ENCODE results near the gene GRN.

Gene GRN

DNA sequence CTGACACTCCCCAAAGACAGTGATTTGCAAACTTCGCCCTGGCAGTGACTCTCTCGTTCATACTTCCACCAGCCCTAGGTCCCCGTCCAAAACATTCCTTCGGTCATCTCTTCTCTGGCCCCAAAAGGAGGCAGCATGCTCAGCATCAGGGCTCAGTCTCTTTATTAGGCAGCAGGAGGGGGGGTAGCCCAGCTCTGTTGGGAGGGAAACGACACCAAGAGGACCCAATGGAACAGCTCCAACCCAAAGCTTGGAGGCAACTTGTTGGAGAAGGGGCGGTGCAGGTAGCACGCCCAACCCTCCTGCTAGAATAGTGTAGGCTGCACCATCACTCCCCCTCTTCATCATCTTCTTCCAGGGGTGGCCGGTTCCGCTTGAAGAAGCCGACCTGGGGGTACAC is 26.9 kb downstream of the GRN start:
- H3K4me1 ChIP-seq (ENCODE audit: control insufficient read depth in 1 of 2, insufficient read depth in 1 of 2, low read depth in 1 of 2, low read length in 1 of 2) = no peaks in the 10 kb centered on the region
- H3K27me3 ChIP-seq = peaks cover 86% of the 10 kb centered on the region
- no peaks in the 10 kb centered on the region for H3K36me3 ChIP-seq
- no peak overlapping the region for H3K4me3 ChIP-seq (ENCODE audit: low read depth in 1 of 2, low read length in 1 of 2)
- no peaks in the 10 kb centered on the region for H3K9me3 ChIP-seq
- TF ChIP-seq, protein P1, sequence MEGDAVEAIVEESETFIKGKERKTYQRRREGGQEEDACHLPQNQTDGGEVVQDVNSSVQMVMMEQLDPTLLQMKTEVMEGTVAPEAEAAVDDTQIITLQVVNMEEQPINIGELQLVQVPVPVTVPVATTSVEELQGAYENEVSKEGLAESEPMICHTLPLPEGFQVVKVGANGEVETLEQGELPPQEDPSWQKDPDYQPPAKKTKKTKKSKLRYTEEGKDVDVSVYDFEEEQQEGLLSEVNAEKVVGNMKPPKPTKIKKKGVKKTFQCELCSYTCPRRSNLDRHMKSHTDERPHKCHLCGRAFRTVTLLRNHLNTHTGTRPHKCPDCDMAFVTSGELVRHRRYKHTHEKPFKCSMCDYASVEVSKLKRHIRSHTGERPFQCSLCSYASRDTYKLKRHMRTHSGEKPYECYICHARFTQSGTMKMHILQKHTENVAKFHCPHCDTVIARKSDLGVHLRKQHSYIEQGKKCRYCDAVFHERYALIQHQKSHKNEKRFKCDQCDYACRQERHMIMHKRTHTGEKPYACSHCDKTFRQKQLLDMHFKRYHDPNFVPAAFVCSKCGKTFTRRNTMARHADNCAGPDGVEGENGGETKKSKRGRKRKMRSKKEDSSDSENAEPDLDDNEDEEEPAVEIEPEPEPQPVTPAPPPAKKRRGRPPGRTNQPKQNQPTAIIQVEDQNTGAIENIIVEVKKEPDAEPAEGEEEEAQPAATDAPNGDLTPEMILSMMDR (IDR thresholded peaks at IDR 0.05) = no peak
- no peak overlapping the region for H3K27ac ChIP-seq

DNA sequence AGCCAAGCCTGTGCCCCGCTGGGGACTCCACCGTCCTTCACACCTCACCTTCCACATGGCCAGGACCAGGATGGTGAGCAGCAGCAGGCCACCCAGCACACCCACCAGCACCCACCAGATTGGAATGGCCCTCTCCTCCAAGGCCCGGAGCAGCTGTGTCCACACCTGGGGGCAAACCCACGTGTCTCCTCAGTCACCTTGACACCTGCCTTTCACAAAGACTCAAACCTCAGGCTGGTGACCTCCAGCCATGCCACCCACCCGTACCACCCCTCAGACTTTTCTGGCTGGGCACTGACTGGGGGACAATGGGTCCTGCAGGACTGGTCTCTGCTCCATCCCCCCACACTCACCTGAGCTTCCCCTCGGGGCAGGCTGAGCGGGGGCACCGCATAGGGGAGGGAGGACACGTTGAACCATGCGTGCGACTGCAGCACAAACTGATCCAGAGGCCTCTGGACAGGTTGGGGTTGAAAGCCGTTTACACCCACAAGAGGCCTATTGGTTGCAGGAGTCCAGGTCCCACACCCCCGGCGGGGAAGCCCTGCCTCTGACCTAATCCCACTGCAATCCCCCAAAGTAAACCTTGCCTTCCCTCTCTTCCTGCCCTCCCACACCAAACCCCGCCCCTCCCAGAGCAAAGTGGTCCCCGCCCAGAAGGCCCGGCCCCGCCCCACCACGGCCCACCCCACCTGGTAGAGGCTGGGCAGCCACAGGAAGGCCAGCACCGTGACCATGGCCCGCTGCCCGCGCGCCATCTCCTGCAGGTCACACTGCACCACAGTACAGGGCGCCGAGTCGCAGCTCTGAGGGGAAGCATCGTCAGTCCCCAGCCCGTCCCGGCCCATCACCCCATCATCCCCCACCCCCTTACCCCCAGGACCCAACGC is 29.4 kb downstream of the GRN start:
- TF ChIP-seq, protein P1 (IDR thresholded peaks at IDR 0.05) = no peak

DNA sequence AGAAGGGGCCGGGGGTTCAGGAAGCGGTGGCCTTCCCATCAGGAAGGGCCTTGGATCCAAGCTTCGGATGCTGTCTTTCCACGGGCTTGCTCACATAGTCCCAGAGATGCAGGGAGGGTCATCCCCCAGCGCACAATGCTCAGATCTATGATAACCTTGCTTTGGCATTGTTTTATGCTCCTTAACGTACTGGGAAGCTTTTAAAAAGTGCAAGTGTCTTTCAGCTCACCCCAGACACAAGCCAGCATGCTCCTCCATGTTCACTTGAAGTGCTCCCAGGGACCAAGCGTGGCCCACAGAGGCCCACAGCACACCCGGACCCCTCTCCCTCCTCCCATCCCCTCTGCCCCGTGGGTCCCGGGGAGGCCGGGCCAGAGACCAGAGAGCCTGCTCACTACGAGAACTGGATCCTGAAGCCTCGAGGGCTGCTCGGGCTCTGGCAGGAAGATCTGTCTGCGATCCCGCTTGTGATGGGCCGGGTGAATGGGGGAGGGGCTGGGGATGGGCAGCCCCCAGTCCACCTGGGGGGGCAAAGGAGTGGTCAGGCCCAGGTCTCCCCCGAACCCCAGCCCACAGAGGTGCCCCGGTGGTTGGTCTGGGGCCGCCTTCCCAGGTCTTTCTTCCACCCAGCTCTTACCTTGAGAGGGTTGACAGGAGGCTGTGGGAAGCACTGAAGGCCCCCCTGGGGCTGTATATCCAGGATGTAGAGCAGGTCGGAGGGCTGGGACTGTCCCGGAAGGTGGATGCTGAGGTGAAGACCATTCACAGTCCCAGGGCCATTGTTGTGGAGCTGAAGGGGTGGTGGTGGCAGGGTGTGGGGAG is 30.3 kb downstream of the GRN start:
- Histone ChIP-seq H3K36me3 (no peaks in the 10 kb centered on the region), H3K27ac (no peak overlapping the region), H3K4me1 (ENCODE audit: control insufficient read depth in 1 of 2, insufficient read depth in 1 of 2, low read depth in 1 of 2, low read length in 1 of 2) (no peaks in the 10 kb centered on the region), H3K9me3 (no peaks in the 10 kb centered on the region), H3K27me3 (peaks cover 55% of the 10 kb centered on the region), H3K4me3 (ENCODE audit: low read depth in 1 of 2, low read length in 1 of 2) (no peak overlapping the region)
- TF ChIP-seq, protein P1 (IDR thresholded peaks at IDR 0.05) = no peak

More for the DNA sequence above, 29.4 kb downstream of the GRN start:
- peaks cover 64% of the 10 kb centered on the region for H3K27me3 ChIP-seq
- no peak overlapping the region for H3K4me3 ChIP-seq (ENCODE audit: low read depth in 1 of 2, low read length in 1 of 2)
- no peaks in the 10 kb centered on the region for H3K36me3 ChIP-seq
- no peak overlapping the region for H3K27ac ChIP-seq
- no peaks in the 10 kb centered on the region for H3K4me1 ChIP-seq (ENCODE audit: control insufficient read depth in 1 of 2, insufficient read depth in 1 of 2, low read depth in 1 of 2, low read length in 1 of 2)
- no peaks in the 10 kb centered on the region for H3K9me3 ChIP-seq

DNA sequence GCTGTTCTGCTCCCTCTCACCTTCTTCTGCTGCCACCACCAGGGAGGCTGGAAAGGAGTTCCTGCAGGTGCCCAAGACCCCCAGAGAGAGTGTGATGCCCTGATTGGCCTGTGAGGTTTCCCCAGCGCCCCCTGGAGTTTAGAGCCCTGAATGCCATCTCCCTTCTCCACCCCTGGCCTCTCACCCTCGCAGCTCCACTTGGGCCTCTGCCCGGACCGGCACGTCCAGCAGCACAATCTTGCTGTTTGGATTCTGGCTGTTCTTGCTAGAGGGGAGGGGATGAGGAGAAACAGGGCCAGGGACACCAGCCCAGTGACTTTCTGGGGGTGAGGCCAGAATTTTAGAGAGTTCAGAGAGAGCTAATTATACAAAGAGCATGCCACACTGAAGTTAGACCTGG is 31.0 kb downstream of the GRN start:
- peaks cover 49% of the 10 kb centered on the region for H3K27me3 ChIP-seq
- TF ChIP-seq, protein P1 (IDR thresholded peaks at IDR 0.05) = no peak
- no peak overlapping the region for H3K27ac ChIP-seq
- no peaks in the 10 kb centered on the region for H3K36me3 ChIP-seq
- H3K4me1 ChIP-seq (ENCODE audit: control insufficient read depth in 1 of 2, insufficient read depth in 1 of 2, low read depth in 1 of 2, low read length in 1 of 2) = no peaks in the 10 kb centered on the region
- no peaks in the 10 kb centered on the region for H3K9me3 ChIP-seq
- H3K4me3 ChIP-seq (ENCODE audit: low read depth in 1 of 2, low read length in 1 of 2) = no peak overlapping the region

DNA sequence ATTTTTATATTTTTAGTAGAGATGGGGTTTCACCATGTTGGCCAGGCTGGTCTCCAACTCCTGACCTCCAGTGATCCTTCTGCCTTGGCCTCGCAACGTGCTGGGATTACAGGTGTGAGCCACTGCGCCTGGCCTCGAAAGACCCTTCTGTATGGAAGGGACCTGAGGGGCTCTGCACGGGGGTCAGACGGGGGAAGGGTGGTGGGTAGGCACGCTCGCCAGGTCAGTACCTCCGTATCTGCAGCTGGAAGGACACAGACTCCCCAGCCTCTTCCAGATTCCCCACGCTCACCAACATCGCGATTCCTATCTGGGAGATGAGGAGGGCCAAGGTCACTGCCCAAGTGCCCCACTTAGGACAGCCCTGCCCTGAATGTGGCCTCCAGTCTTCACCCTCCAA is 31.7 kb downstream of the GRN start:
- Histone ChIP-seq H3K4me1 (ENCODE audit: control insufficient read depth in 1 of 2, insufficient read depth in 1 of 2, low read depth in 1 of 2, low read length in 1 of 2) (no peaks in the 10 kb centered on the region), H3K4me3 (ENCODE audit: low read depth in 1 of 2, low read length in 1 of 2) (no peak overlapping the region), H3K36me3 (no peaks in the 10 kb centered on the region), H3K27ac (no peak overlapping the region), H3K27me3 (peaks cover 49% of the 10 kb centered on the region), H3K9me3 (no peaks in the 10 kb centered on the region)
- TF ChIP-seq, protein P1 (IDR thresholded peaks at IDR 0.05) = no peak
